Measurements from ENCODE around the gene VKORC1L1.

DNA sequence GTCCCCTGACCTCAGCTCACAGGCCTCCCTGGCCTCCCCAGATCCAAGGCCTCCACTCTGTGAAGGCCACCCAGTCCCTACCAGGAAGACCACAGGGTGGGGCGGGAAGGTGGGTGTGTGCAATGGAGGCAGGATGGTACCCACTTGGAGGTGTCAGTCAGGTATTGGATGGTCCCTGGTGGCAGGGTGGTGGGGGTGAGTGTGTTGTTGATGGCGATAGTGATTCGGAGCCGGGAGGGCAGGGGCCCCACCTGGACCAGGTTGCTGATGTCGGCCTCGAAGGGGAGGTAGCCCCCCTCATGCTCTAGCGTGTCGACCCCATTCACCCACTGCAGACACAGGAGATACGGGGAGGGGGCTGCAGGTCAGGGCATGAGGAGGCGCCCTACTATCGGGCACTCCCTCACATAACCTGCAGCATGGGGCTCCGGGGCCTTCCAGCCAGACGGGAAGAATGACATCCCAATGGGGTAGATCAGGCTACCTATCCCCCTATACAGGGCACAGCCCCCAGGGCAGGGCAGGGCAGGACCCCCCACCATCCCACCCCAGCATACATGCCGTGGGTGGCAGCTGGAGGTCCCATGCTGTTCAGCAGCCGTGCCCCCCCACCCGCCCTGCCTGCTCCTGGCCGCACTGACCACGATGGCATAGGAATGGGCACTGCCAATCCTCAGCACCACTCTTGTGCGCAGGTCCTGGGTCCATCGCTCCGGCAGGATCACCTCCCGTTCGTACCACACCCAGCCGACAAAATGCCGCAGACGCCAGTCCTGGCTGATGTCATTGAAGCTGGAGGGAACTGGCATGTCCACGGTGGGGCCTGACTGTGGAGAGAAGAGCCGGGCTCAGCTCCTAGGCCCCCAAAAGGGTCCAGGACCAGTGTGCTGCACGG is 107.0 kb downstream of the VKORC1L1 start:
- TF ChIP-seq CTCF (IDR thresholded peaks at IDR 0.05) (no peak), POLR2A (IDR thresholded peaks at IDR 0.05) (no peak)

Measured in Peyer's patch (tissue), 4 donors.